NCI-H1417 treated with DMSO at 0.1 percent for 48 hours (cell line): ENCODE data around the gene RGL2.
"Not testable (repeated sequence)": the region's sequence is repeated elsewhere in the genome, so short reads cannot be mapped to it uniquely, and the experiment has no call there.

ENCODE experiments used
- DNase-seq: peaks from one replicate; lab custom pipeline; 2025; lab: John Stamatoyannopoulos, UW

RGL2 gene

GRCh38 chr6:33273924-33274902 lies 24.5 kb downstream of the RGL2 start:
- DNase-seq, result no peak

- DNase-seq, result no peak
Observed at GRCh38 chr6:33273129-33273923, 25.4 kb downstream of the RGL2 start.

DNA sequence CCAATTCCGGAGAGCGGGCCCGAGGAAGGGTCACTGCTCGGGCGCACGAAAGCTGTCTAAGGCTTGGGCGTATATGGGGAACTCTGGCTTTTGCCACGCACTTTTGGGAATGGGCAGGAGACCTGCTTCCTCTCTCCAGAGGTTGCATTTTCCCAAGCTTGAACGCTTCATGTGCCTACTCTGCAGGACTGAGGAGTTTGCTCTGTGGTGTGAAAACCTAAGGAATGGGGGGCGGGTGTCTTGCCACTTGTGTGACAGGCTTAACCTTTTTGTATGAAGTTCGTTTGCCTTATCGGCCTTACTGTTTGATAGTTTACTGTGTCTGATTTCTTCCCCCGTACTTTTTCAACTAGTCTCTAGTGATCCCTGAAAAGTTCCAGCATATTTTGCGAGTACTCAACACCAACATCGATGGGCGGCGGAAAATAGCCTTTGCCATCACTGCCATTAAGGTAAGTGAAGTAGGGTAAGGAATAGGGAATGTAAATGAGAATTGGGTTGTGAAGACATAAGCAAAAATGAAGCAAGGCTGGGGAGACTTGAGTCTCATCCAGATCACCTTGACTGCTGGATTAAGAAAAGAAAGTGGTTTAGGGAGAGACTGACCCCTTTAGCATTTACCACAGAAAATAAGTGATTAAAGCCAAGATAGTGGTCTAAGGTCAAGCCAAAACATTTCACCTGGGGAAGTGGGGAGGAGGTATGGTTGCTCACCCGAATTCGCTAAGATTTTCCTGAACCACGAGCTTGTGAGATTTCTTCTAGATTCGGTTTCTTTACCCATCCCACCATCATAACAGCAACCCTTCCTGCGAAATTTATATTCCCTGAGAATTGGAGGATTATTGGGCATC lies 26.2 kb downstream of the RGL2 start:
- DNase-seq, result no peak

GRCh38 chr6:33271468-33272274 lies 27.1 kb downstream of the RGL2 start, which contains the start of the genes RPS18 and VPS52:
TSS of gene RPS18 (plus strand) at chr6:33272075. CDS start at chr6:33272120, 45 bp downstream.
TSS of gene VPS52 (minus strand) at chr6:33271876. CDS start at chr6:33271675, 201 bp downstream.
- DNase-seq, result peak; percentile 92

- no peak for DNase-seq
Observed at GRCh38 chr6:33271117-33271467, 27.6 kb downstream of the RGL2 start.

DNA sequence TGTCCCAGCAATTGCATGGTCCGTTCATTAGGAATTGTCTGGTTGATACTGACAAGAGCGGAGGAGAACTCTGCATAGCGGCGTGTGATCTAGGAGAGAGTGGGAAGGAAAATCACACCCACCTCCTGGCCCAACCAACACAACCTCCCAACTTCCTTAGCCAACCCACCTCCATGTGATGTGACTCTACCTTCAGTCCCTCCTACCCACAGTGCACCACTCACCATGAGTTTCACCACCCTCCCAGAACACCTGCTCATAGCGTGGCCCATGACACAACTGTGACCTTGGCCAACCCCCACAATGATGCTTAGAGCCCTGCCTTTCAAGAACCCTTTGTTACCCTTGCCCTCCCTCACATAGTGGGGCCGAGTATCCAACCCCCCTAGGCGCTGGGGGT lies 34.7 kb downstream of the RGL2 start:
- no peak for DNase-seq

DNA sequence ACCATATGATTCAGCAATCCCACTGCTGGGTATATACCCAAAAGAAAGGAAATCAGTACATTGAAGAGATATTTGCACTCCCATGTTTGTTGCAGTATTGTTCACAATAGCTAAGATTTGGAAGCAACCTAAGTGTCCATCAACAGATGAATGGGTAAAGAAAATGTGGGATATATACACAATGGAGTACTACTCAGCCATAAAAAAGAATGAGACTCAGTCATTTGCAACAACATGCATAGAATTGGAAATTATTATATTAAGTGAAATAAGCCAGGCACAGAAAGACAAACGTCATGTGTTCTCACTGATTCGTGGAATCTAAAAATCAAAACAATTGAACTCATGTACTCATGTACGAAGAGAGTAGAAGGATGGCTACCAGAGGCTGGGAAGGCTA lies 36.3 kb downstream of the RGL2 start:
- not testable (repeated sequence) for DNase-seq

DNA sequence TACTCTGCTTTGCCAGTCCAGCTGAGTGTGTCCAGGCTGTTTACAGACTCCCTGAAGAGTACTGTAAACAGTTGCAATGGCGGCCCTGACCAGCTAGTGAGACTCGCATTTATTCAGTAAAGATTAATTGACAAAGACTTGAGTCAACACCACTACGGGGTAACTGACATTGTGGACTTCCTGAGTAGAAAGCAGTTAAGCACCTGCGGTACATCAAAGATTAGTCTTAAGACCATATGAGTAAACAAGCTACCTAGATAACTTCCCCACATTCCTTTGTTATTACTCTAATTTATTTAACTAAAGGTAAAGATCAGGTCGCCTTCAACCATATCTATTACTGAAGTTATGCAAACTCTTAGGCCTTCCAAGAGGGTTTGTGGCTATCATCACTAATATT lies 39.7 kb downstream of the RGL2 start:
- no peak for DNase-seq

GRCh38 chr6:33254591-33254990 lies 44.2 kb downstream of the RGL2 start:
- DNase-seq, result no peak

GRCh38 chr6:33252759-33253158 lies 46.0 kb downstream of the RGL2 start:
- DNase-seq, result no peak

- DNase-seq, result no peak
Observed at GRCh38 chr6:33251395-33252012, 47.2 kb downstream of the RGL2 start.

GRCh38 chr6:33250731-33251130 lies 48.0 kb downstream of the RGL2 start:
- no peak for DNase-seq

DNA sequence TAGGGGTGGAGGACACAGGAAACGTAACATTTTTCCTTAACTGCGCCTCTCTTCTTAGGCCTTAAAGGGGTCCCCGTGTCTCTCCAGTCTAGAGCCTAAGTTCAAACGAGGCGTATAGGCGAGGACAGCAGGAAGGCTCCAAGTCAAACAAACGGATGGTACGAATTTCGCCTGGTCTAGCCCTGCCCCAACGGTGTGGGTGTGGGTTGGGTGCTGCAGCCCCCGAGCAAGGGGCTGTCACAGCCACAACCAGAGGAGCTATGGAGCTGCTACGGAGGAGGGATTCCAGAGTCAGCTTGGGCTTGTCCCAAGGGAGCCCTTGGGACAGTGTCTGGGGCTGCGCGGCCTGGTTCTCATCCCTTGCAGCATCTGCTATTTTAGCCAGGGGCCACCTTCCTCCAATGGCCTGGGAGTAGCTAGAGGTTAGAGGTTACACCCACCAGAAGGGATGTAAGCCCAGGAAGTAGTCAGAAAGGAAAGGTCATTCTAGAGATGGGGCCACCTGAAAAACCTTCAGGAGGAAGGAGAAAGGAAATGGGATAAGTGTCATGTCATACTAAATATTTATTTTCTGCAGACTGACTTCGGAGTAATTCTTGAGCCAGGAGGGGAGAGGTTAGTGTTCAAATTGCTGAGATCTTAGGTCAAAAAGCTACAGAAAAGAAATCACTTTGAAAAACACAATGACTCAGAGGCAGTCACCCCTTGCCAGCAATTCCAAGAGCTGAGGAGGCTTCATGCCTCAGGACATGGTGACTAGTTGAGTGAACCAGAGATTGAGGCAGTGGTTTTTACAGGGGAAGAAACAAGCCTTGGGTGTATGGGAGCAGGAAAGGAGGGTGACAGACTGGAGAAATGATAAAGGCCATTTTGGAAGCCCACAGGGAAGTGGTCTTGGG lies 48.8 kb downstream of the RGL2 start:
- DNase-seq, result no peak

DNA sequence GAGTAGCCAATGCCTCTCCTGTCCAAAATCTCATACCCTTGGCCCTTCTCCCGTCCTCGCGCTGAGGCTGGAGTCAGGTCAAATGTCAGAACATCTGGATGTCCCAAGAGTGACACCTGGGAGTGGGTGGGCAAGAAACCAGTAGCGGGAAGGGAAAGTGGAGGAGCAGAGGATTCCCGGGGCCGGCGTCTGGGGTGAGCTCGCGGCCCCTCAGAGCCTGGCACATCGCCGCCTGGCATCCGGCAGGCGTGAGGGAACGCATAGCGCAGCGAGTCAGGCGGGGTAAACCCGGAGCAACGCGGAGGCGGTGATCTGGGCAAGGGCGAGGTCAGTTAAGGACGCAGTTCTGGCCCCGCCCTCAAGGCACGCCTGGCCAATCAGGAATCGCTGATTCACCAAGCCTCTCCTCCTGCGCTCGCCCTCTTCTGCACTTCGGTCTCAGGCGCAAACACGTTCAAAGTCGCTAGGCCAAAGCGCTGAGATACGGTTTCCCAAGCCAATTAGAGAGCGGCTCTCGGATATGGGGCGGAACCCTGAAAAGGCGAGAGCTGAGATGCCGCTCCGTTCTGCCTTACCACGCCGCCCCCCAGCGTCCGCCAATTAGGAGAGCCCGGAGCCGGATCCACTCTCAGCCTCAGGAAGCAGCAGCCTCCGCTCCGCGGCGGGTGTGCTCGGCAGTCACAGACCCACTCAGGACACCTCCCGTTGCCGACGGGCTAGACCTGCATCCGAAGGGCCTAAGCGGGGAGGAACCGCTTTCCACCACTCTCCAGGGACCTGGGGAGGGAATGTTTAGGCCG lies 49.6 kb downstream of the RGL2 start:
- peak; percentile 91 for DNase-seq

DNA sequence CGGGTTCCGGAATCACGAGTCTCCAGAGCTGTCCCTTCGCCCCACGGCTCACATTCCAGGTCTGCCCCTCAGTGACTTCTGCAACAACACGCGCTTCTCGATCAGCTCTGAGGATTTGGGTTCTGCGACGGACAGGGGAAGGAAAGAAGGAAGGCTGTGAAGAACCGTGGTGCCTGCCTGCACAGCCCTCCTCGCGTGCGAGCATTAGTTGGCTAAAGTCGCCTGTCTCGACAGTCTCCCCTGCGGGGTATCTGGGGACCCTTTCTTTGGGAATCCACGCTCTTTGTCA lies 50.2 kb downstream of the RGL2 start:
- DNase-seq, result no peak

- peak; percentile 27 for DNase-seq
Observed at GRCh38 chr6:33247977-33248642, 50.6 kb downstream of the RGL2 start.

DNA sequence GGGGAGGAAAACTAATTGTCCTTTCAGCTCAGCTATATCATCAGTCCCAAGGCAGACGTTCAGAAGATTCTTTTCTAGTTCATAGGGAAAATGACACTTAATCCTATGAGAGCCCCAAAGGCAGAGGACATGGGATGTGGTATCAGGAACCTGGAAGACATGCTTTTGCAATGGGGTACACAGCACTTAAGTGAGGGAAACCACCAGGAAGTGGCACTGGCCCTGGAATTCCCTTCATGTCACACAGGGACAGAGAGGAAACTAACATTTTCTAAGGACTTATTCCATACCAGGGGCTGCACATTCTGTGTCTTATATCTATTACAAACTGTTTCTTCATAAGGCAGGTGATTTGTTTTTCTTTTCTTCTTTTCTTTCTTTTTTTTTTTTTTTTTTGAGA lies 55.3 kb downstream of the RGL2 start:
- DNase-seq, result no peak

- DNase-seq, result no peak
Observed at GRCh38 chr6:33241968-33242367, 56.8 kb downstream of the RGL2 start.
